Fibroblast of skin of abdomen (primary cell): ENCODE measurements around the gene PIEZO2.

Experiments used
- DNase-seq: peaks from one replicate; pipeline ENCODE4 v3.0.0-alpha.2; 2013

The PIEZO2 gene

GRCh38 chr18:11112286-11112685 lies 37.1 kb downstream of the PIEZO2 start:
- peak; percentile 20 for DNase-seq

GRCh38 chr18:11110509-11110908 lies 38.9 kb downstream of the PIEZO2 start:
- DNase-seq: no peak

- DNase-seq: no peak
These were observed 40.4 kb downstream of the PIEZO2 start for GRCh38 chr18:11108947-11109346.

GRCh38 chr18:11106894-11107293 lies 42.5 kb downstream of the PIEZO2 start:
- DNase-seq: no peak

GRCh38 chr18:11105463-11105862 lies 43.9 kb downstream of the PIEZO2 start:
- DNase-seq: no peak

GRCh38 chr18:11104307-11104706 lies 45.1 kb downstream of the PIEZO2 start:
- DNase-seq: no peak

- DNase-seq: peak; percentile 8
These were observed 52.3 kb downstream of the PIEZO2 start for GRCh38 chr18:11096839-11097750.

GRCh38 chr18:11096411-11096810 lies 53.0 kb downstream of the PIEZO2 start:
- peak; percentile 5 for DNase-seq

GRCh38 chr18:11095674-11096293 lies 53.6 kb downstream of the PIEZO2 start:
- no peak for DNase-seq

GRCh38 chr18:11095211-11095610 lies 54.2 kb downstream of the PIEZO2 start:
- DNase-seq: no peak

GRCh38 chr18:11091746-11092145 lies 57.6 kb downstream of the PIEZO2 start:
- DNase-seq: peak; percentile 6

GRCh38 chr18:11089931-11090715 lies 59.2 kb downstream of the PIEZO2 start:
- no peak for DNase-seq

GRCh38 chr18:11081009-11081532 lies 68.3 kb downstream of the PIEZO2 start:
- no peak for DNase-seq

- DNase-seq: peak; percentile 64
These were observed 70.9 kb downstream of the PIEZO2 start for GRCh38 chr18:11078491-11078890.

- no peak for DNase-seq
These were observed 71.7 kb downstream of the PIEZO2 start for GRCh38 chr18:11077548-11078187.

- DNase-seq: no peak
These were observed 74.5 kb downstream of the PIEZO2 start for GRCh38 chr18:11074889-11075288.

- no peak for DNase-seq
These were observed 75.4 kb downstream of the PIEZO2 start for GRCh38 chr18:11073971-11074370.

GRCh38 chr18:11072632-11073031 lies 76.7 kb downstream of the PIEZO2 start:
- no peak for DNase-seq

- no peak for DNase-seq
These were observed 78.1 kb downstream of the PIEZO2 start for GRCh38 chr18:11071300-11071699.

- no peak for DNase-seq
These were observed 78.8 kb downstream of the PIEZO2 start for GRCh38 chr18:11070593-11070992.

GRCh38 chr18:11066038-11066437 lies 83.3 kb downstream of the PIEZO2 start:
- DNase-seq: no peak

- DNase-seq: no peak
These were observed 84.5 kb downstream of the PIEZO2 start for GRCh38 chr18:11064727-11065460.
